Measurements from ENCODE around the gene MRPL30.
A peak's percentile ranks its signal among the peaks of the same experiment; 100 is the strongest.
"Not testable (repeated sequence)": the region's sequence is repeated elsewhere in the genome, so short reads cannot be mapped to it uniquely, and the experiment has no call there.

The MRPL30 gene

GRCh38 chr2:99180755-99181623 lies at the start of gene MRPL30, which contains the start of gene MITD1:
MRPL30 (plus strand) TSS chr2:99181184; CDS start chr2:99186204, 5,020 bp downstream.
MITD1 (minus strand) TSS chr2:99181058; CDS start chr2:99180981, 77 bp downstream.
- DNase-seq, result peak; percentile 93 to 95

- DNase-seq, result not testable (repeated sequence)
These were observed 45.9 kb upstream of the MRPL30 start for GRCh38 chr2:99135044-99135556.

GRCh38 chr2:99139003-99139402 lies 42.0 kb upstream of the MRPL30 start:
- DNase-seq, result no peak

GRCh38 chr2:99140056-99140859 lies 40.7 kb upstream of the MRPL30 start:
- peak in 1 of 2 donors; percentile 41 for DNase-seq

- peak in 1 of 2 donors; percentile 19 for DNase-seq
These were observed 40.2 kb upstream of the MRPL30 start for GRCh38 chr2:99140860-99141109.

- peak; percentile 84 to 85 for DNase-seq
These were observed 39.6 kb upstream of the MRPL30 start, which contains the start of gene C2orf15 for GRCh38 chr2:99141110-99142108. C2orf15 (plus strand) TSS chr2:99141707; CDS start chr2:99150559, 8,852 bp downstream.

- peak; percentile 82 to 90 for DNase-seq
These were observed 30.3 kb upstream of the MRPL30 start for GRCh38 chr2:99150706-99151105.

- DNase-seq, result no peak
These were observed 28.6 kb upstream of the MRPL30 start for GRCh38 chr2:99152199-99152895.

- no peak for DNase-seq
These were observed 26.9 kb upstream of the MRPL30 start for GRCh38 chr2:99153921-99154604.

GRCh38 chr2:99154643-99155536 lies 26.1 kb upstream of the MRPL30 start, which contains the start of the genes LIPT1 and TSGA10:
LIPT1 (plus strand) TSS chr2:99154967; CDS start chr2:99161958, 6,991 bp downstream.
TSGA10 (minus strand) TSS chr2:99154942; CDS start chr2:99109439, 45,503 bp downstream.
- peak; percentile 83 to 88 for DNase-seq

- DNase-seq, result no peak
These were observed 24.1 kb upstream of the MRPL30 start for GRCh38 chr2:99156891-99157290.

GRCh38 chr2:99158599-99158998 lies 22.4 kb upstream of the MRPL30 start:
- DNase-seq, result no peak

- no peak for DNase-seq
These were observed 21.4 kb upstream of the MRPL30 start for GRCh38 chr2:99159594-99159993.

- DNase-seq, result no peak
These were observed 14.8 kb upstream of the MRPL30 start for GRCh38 chr2:99166218-99166617.

- no peak for DNase-seq
These were observed 11.4 kb upstream of the MRPL30 start for GRCh38 chr2:99169534-99169933.

- DNase-seq, result no peak
These were observed 9.4 kb upstream of the MRPL30 start for GRCh38 chr2:99171377-99172140.

- no peak for DNase-seq
These were observed 628 bp downstream of the MRPL30 start for GRCh38 chr2:99181624-99182000.

GRCh38 chr2:99183025-99183424 lies 2.0 kb downstream of the MRPL30 start:
- no peak for DNase-seq

- DNase-seq, result no peak
These were observed 3.8 kb downstream of the MRPL30 start for GRCh38 chr2:99184811-99185210.
